ENCODE data around the gene S100PBP.
"Not testable (repeated sequence)": the region's sequence is repeated elsewhere in the genome, so short reads cannot be mapped to it uniquely, and the experiment has no call there.

The S100PBP gene

GRCh38 chr1:32783851-32784250 lies 33.6 kb upstream of the S100PBP start:
- in situ Hi-C loops (cut with MboI; ENCODE audit: low sequenced_read_pairs) = no loop called here

GRCh38 chr1:32784817-32785216 lies 32.6 kb upstream of the S100PBP start:
- in situ Hi-C loops (cut with MboI; ENCODE audit: low sequenced_read_pairs) = no loop called here

GRCh38 chr1:32786856-32787255 lies 30.6 kb upstream of the S100PBP start:
- in situ Hi-C loops (cut with MboI; ENCODE audit: low sequenced_read_pairs) = no loop called here

- in situ Hi-C loops (cut with MboI; ENCODE audit: low sequenced_read_pairs) = not testable (repeated sequence)
These were observed 28.1 kb upstream of the S100PBP start for GRCh38 chr1:32789356-32789755.

GRCh38 chr1:32791881-32792280 lies 25.6 kb upstream of the S100PBP start:
- in situ Hi-C loops (cut with MboI; ENCODE audit: low sequenced_read_pairs) = loop anchor here (10.0 kb wide), 1 partner anchor 127 kb away; no protein-coding TSS in a partner anchor

GRCh38 chr1:32795763-32796162 lies 21.7 kb upstream of the S100PBP start:
- in situ Hi-C loops (cut with MboI; ENCODE audit: low sequenced_read_pairs) = loop anchor here (10.0 kb wide), 1 partner anchor 131 kb away; no protein-coding TSS in a partner anchor

- in situ Hi-C loops (cut with MboI; ENCODE audit: low sequenced_read_pairs) = loop anchor here (10.0 kb wide), 1 partner anchor 133 kb away; no protein-coding TSS in a partner anchor
These were observed 20.0 kb upstream of the S100PBP start for GRCh38 chr1:32797456-32797855.

GRCh38 chr1:32798191-32798590 lies 19.3 kb upstream of the S100PBP start:
- in situ Hi-C loops (cut with MboI; ENCODE audit: low sequenced_read_pairs) = loop anchor here (10.0 kb wide), 1 partner anchor 133 kb away; no protein-coding TSS in a partner anchor

- in situ Hi-C loops (cut with MboI; ENCODE audit: low sequenced_read_pairs) = loop anchor here (10.0 kb wide), 1 partner anchor 134 kb away; no protein-coding TSS in a partner anchor
These were observed 18.6 kb upstream of the S100PBP start for GRCh38 chr1:32798679-32799416.

- in situ Hi-C loops (cut with MboI; ENCODE audit: low sequenced_read_pairs) = no loop called here
These were observed 16.2 kb upstream of the S100PBP start for GRCh38 chr1:32801096-32801715.

GRCh38 chr1:32804460-32804859 lies 13.0 kb upstream of the S100PBP start:
- in situ Hi-C loops (cut with MboI; ENCODE audit: low sequenced_read_pairs) = not testable (repeated sequence)

GRCh38 chr1:32806290-32806689 lies 11.2 kb upstream of the S100PBP start:
- in situ Hi-C loops (cut with MboI; ENCODE audit: low sequenced_read_pairs) = no loop called here

GRCh38 chr1:32806910-32807523 lies 10.4 kb upstream of the S100PBP start:
- in situ Hi-C loops (cut with MboI; ENCODE audit: low sequenced_read_pairs) = no loop called here

GRCh38 chr1:32808580-32808979 lies 8.9 kb upstream of the S100PBP start:
- in situ Hi-C loops (cut with MboI; ENCODE audit: low sequenced_read_pairs) = no loop called here

- in situ Hi-C loops (cut with MboI; ENCODE audit: low sequenced_read_pairs) = no loop called here
These were observed 7.1 kb upstream of the S100PBP start for GRCh38 chr1:32810358-32810757.

GRCh38 chr1:32811265-32811664 lies 6.2 kb upstream of the S100PBP start:
- in situ Hi-C loops (cut with MboI; ENCODE audit: low sequenced_read_pairs) = no loop called here

- in situ Hi-C loops (cut with MboI; ENCODE audit: low sequenced_read_pairs) = no loop called here
These were observed 5.5 kb upstream of the S100PBP start for GRCh38 chr1:32811917-32812316.

- in situ Hi-C loops (cut with MboI; ENCODE audit: low sequenced_read_pairs) = no loop called here
These were observed 3.3 kb upstream of the S100PBP start for GRCh38 chr1:32813941-32814739.

GRCh38 chr1:32816676-32817158 lies 736 bp upstream of the S100PBP start:
- in situ Hi-C loops (cut with MboI; ENCODE audit: low sequenced_read_pairs) = no loop called here

- in situ Hi-C loops (cut with MboI; ENCODE audit: low sequenced_read_pairs) = no loop called here
These were observed 648 bp downstream of the S100PBP start for GRCh38 chr1:32817815-32818786.

Data from HL-60/S4 (cell line).